Measurements from ENCODE around the gene SFMBT2.

SFMBT2 gene

DNA sequence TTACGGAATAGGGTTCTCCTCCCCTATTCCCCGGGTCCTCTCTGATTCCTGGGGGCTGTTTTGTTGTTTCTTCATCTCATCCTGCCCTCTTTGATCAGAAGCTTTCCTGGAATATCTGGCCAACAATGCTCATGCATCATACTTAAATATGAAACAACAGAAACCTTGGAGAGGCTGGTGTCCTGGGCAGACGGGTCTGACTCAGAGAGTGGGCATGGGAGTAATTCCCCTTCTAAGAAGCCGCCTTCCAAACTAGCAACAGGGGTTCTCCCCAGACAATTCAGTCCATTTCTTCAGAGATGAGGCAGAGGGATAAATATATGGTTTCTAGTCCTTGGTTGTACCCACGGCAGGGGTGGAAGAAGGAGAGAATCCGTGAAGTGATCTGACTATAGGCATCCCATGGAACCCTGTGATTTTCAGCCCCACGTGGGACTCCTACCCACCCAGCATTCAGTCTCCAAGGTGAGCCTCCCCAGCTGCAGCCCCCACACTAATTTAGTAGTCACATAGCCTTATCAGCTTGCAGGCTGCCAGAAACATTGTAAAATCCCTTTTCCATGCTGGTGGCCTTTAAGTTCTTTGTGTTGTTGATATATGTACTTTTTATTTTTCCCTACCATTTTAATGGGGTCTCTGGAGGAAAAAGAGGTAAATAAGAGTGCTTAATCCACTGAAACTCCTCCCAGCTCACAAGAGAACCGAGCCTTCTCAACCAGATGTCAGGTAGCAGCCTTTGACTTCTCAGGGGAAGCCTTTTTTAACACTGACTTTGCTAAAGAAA lies 119.2 kb downstream of the SFMBT2 start:
- Histone ChIP-seq H3K27ac (ENCODE audit: low read length) (no peak overlapping the region), H3K36me3 (ENCODE audit: control insufficient read depth in 1 of 2, insufficient read depth in 2 of 2, low read length in 2 of 2) (no peaks in the 10 kb centered on the region), H3K4me3 (ENCODE audit: low read depth in 1 of 2, low read length in 2 of 2) (no peak overlapping the region), H3K27me3 (ENCODE audit: low read depth, low read length) (no peaks in the 10 kb centered on the region), H3K9me3 (ENCODE audit: control insufficient read depth in 1 of 2, low read length in 2 of 2) (no peaks in the 10 kb centered on the region), H3K4me1 (ENCODE audit: control insufficient read depth in 1 of 2, insufficient read depth in 2 of 2, low read length in 2 of 2) (no peaks in the 10 kb centered on the region)

DNA sequence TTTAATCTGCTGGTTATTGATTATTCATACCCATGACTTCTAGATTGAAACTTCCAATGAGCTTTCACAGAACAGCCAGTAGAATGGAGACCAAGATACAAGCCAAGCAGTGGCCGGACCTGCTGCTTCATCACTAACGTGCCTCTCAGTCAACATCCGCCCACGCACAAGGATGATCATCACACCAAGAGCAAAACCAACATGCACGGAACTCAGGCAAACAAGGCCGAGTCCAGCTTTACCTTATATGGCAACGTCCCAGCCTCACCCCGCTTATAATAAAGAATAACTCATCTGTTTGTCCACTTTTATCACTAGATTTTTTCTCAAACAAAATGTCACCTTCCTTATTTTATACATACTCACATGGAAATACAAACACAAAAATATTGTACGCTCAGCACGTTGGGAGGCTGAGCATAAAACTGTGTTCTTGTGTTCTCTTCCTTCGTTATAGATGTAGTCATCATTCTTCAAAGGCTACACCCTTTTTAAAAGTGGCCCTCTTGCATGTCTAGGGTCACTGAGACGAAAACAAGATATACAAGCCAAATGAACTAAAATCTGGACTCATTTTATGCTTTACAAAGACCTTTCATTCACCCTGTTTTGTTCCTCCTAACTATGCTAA lies 122.7 kb downstream of the SFMBT2 start:
- no peak overlapping the region for H3K27ac ChIP-seq (ENCODE audit: low read length)
- no peaks in the 10 kb centered on the region for H3K36me3 ChIP-seq (ENCODE audit: control insufficient read depth in 1 of 2, insufficient read depth in 2 of 2, low read length in 2 of 2)
- H3K4me3 ChIP-seq (ENCODE audit: low read depth in 1 of 2, low read length in 2 of 2), result no peak overlapping the region
- H3K27me3 ChIP-seq (ENCODE audit: low read depth, low read length), result no peaks in the 10 kb centered on the region
- H3K4me1 ChIP-seq (ENCODE audit: control insufficient read depth in 1 of 2, insufficient read depth in 2 of 2, low read length in 2 of 2), result no peaks in the 10 kb centered on the region
- no peaks in the 10 kb centered on the region for H3K9me3 ChIP-seq (ENCODE audit: control insufficient read depth in 1 of 2, low read length in 2 of 2)

DNA sequence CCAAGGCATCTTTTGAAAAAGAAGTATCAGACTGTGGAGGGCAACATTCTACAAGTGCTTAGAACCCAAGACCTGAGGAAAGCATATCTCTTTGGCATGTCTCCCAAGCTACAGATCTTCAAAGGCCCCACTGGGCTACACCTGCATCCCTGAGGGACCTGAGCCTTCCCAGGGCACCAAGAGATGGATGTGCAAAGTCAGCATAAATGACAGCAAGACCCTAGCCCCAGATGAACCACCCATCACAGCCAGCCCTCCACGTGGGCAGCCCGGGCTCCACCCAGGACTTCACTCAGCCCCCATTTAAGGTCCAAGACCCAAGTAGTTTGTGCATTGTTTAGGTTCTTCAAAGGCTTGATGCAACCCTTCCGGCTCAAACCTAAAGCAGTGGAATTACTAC lies 123.5 kb downstream of the SFMBT2 start:
- H3K4me1 ChIP-seq (ENCODE audit: control insufficient read depth in 1 of 2, insufficient read depth in 2 of 2, low read length in 2 of 2), result no peaks in the 10 kb centered on the region
- no peaks in the 10 kb centered on the region for H3K9me3 ChIP-seq (ENCODE audit: control insufficient read depth in 1 of 2, low read length in 2 of 2)
- no peaks in the 10 kb centered on the region for H3K27me3 ChIP-seq (ENCODE audit: low read depth, low read length)
- H3K27ac ChIP-seq (ENCODE audit: low read length), result no peak overlapping the region
- H3K4me3 ChIP-seq (ENCODE audit: low read depth in 1 of 2, low read length in 2 of 2), result no peak overlapping the region
- no peaks in the 10 kb centered on the region for H3K36me3 ChIP-seq (ENCODE audit: control insufficient read depth in 1 of 2, insufficient read depth in 2 of 2, low read length in 2 of 2)

- Histone ChIP-seq H3K4me3 (ENCODE audit: low read depth in 1 of 2, low read length in 2 of 2) (no peak overlapping the region), H3K4me1 (ENCODE audit: control insufficient read depth in 1 of 2, insufficient read depth in 2 of 2, low read length in 2 of 2) (no peaks in the 10 kb centered on the region), H3K9me3 (ENCODE audit: control insufficient read depth in 1 of 2, low read length in 2 of 2) (no peaks in the 10 kb centered on the region), H3K36me3 (ENCODE audit: control insufficient read depth in 1 of 2, insufficient read depth in 2 of 2, low read length in 2 of 2) (no peaks in the 10 kb centered on the region), H3K27ac (ENCODE audit: low read length) (no peak overlapping the region), H3K27me3 (ENCODE audit: low read depth, low read length) (no peaks in the 10 kb centered on the region)
Measured at GRCh38 chr10:7285522-7286322, 125.1 kb downstream of the SFMBT2 start.

- Histone ChIP-seq H3K9me3 (ENCODE audit: control insufficient read depth in 1 of 2, low read length in 2 of 2) (no peaks in the 10 kb centered on the region), H3K27me3 (ENCODE audit: low read depth, low read length) (no peaks in the 10 kb centered on the region), H3K4me1 (ENCODE audit: control insufficient read depth in 1 of 2, insufficient read depth in 2 of 2, low read length in 2 of 2) (no peaks in the 10 kb centered on the region), H3K36me3 (ENCODE audit: control insufficient read depth in 1 of 2, insufficient read depth in 2 of 2, low read length in 2 of 2) (no peaks in the 10 kb centered on the region), H3K27ac (ENCODE audit: low read length) (no peak overlapping the region), H3K4me3 (ENCODE audit: low read depth in 1 of 2, low read length in 2 of 2) (no peak overlapping the region)
Measured at GRCh38 chr10:7283246-7283645, 127.6 kb downstream of the SFMBT2 start.

- Histone ChIP-seq H3K27me3 (ENCODE audit: low read depth, low read length) (no peaks in the 10 kb centered on the region), H3K27ac (ENCODE audit: low read length) (no peak overlapping the region), H3K4me1 (ENCODE audit: control insufficient read depth in 1 of 2, insufficient read depth in 2 of 2, low read length in 2 of 2) (no peaks in the 10 kb centered on the region), H3K36me3 (ENCODE audit: control insufficient read depth in 1 of 2, insufficient read depth in 2 of 2, low read length in 2 of 2) (no peaks in the 10 kb centered on the region), H3K4me3 (ENCODE audit: low read depth in 1 of 2, low read length in 2 of 2) (no peak overlapping the region), H3K9me3 (ENCODE audit: control insufficient read depth in 1 of 2, low read length in 2 of 2) (no peaks in the 10 kb centered on the region)
Measured at GRCh38 chr10:7282457-7282856, 128.4 kb downstream of the SFMBT2 start.

GRCh38 chr10:7281429-7281828 lies 129.4 kb downstream of the SFMBT2 start:
- Histone ChIP-seq H3K9me3 (ENCODE audit: control insufficient read depth in 1 of 2, low read length in 2 of 2) (no peaks in the 10 kb centered on the region), H3K27me3 (ENCODE audit: low read depth, low read length) (no peaks in the 10 kb centered on the region), H3K36me3 (ENCODE audit: control insufficient read depth in 1 of 2, insufficient read depth in 2 of 2, low read length in 2 of 2) (no peaks in the 10 kb centered on the region)

GRCh38 chr10:7279303-7279702 lies 131.5 kb downstream of the SFMBT2 start:
- Histone ChIP-seq H3K4me3 (ENCODE audit: low read depth in 1 of 2, low read length in 2 of 2) (no peak overlapping the region), H3K9me3 (ENCODE audit: control insufficient read depth in 1 of 2, low read length in 2 of 2) (no peaks in the 10 kb centered on the region), H3K27me3 (ENCODE audit: low read depth, low read length) (no peaks in the 10 kb centered on the region), H3K36me3 (ENCODE audit: control insufficient read depth in 1 of 2, insufficient read depth in 2 of 2, low read length in 2 of 2) (no peaks in the 10 kb centered on the region), H3K4me1 (ENCODE audit: control insufficient read depth in 1 of 2, insufficient read depth in 2 of 2, low read length in 2 of 2) (no peaks in the 10 kb centered on the region), H3K27ac (ENCODE audit: low read length) (no peak overlapping the region)

More at GRCh38 chr10:7281429-7281828, 129.4 kb downstream of the SFMBT2 start:
- no peak overlapping the region for H3K27ac ChIP-seq (ENCODE audit: low read length)
- H3K4me1 ChIP-seq (ENCODE audit: control insufficient read depth in 1 of 2, insufficient read depth in 2 of 2, low read length in 2 of 2), result no peaks in the 10 kb centered on the region
- H3K4me3 ChIP-seq (ENCODE audit: low read depth in 1 of 2, low read length in 2 of 2), result no peak overlapping the region

DNA sequence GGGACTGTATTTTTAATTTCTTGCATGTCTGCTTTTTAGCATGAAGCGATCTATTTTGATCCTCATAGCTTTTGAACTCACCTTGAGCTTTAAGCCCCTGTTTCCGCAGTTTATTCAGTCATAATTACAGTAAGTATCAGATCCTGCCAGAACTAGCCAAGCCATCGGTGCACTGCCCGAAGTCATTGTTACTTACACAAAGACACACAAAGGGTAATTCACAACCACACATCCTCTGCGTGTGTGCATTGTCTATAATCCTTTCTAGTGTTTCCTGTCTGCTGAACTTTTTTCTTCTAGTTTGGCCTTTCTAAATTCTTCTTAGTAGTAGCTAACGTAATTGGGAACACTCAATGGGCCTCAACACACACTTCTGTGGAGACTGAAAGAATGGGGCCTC lies 133.0 kb downstream of the SFMBT2 start:
- H3K27ac ChIP-seq (ENCODE audit: low read length), result no peak overlapping the region
- no peaks in the 10 kb centered on the region for H3K36me3 ChIP-seq (ENCODE audit: control insufficient read depth in 1 of 2, insufficient read depth in 2 of 2, low read length in 2 of 2)
- no peaks in the 10 kb centered on the region for H3K9me3 ChIP-seq (ENCODE audit: control insufficient read depth in 1 of 2, low read length in 2 of 2)
- H3K4me3 ChIP-seq (ENCODE audit: low read depth in 1 of 2, low read length in 2 of 2), result no peak overlapping the region
- H3K4me1 ChIP-seq (ENCODE audit: control insufficient read depth in 1 of 2, insufficient read depth in 2 of 2, low read length in 2 of 2), result no peaks in the 10 kb centered on the region
- H3K27me3 ChIP-seq (ENCODE audit: low read depth, low read length), result no peaks in the 10 kb centered on the region

DNA sequence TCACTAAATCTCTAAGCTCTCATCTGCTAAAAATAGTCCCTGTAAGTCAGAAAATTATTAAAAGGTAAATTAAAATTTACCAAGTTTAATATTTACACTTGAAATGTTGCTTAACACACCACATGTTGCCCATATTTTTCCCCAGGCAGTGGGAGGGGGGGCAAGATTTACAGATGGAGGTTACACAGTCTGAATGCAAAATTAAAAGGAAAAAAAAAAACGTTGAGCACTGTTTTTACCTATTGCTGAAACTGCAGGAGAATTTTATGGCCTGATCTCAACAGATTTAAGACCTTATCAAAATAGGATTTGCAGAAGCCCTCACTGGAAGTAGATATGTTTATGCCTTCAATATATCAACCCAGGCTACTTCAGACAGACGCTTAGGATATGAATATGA lies 133.4 kb downstream of the SFMBT2 start:
- H3K27me3 ChIP-seq (ENCODE audit: low read depth, low read length), result no peaks in the 10 kb centered on the region
- H3K36me3 ChIP-seq (ENCODE audit: control insufficient read depth in 1 of 2, insufficient read depth in 2 of 2, low read length in 2 of 2), result no peaks in the 10 kb centered on the region
- no peak overlapping the region for H3K27ac ChIP-seq (ENCODE audit: low read length)
- no peaks in the 10 kb centered on the region for H3K9me3 ChIP-seq (ENCODE audit: control insufficient read depth in 1 of 2, low read length in 2 of 2)
- H3K4me3 ChIP-seq (ENCODE audit: low read depth in 1 of 2, low read length in 2 of 2), result no peak overlapping the region
- H3K4me1 ChIP-seq (ENCODE audit: control insufficient read depth in 1 of 2, insufficient read depth in 2 of 2, low read length in 2 of 2), result no peaks in the 10 kb centered on the region

DNA sequence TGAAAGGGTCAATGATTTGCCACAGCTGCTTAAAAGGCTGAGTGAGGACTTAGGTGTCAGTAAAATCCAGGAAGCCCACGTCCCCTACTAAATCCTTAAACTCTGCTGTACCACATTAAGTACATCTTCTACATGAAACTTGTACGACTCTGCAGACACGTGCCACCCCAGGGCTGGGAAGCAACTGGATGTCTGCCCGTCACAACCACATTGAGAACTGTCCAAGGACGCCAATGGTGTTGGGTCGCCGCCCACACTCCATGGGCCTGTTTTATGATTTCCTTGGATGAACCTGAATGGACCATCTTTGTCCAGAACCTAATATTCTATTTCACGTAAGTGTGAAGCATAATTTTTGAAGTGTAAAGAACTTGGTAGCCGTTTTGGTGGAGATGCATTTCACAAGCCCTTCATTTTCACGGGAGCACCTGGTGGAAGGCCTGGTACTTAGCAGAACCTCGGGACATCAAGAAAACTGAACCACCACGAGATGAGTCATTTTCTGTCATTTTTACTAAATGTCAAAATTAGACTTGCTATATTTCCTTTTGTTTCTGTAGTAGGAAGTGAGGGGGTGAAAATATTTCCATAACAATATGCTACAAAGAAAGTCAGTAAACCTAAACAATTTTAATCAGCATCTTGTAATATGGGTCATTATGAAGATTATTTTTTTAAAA lies 134.9 kb downstream of the SFMBT2 start:
- Histone ChIP-seq H3K27me3 (ENCODE audit: low read depth, low read length) (no peaks in the 10 kb centered on the region), H3K4me3 (ENCODE audit: low read depth in 1 of 2, low read length in 2 of 2) (no peak overlapping the region), H3K36me3 (ENCODE audit: control insufficient read depth in 1 of 2, insufficient read depth in 2 of 2, low read length in 2 of 2) (no peaks in the 10 kb centered on the region), H3K4me1 (ENCODE audit: control insufficient read depth in 1 of 2, insufficient read depth in 2 of 2, low read length in 2 of 2) (no peaks in the 10 kb centered on the region), H3K9me3 (ENCODE audit: control insufficient read depth in 1 of 2, low read length in 2 of 2) (no peaks in the 10 kb centered on the region), H3K27ac (ENCODE audit: low read length) (no peak overlapping the region)

Measured in muscle layer of duodenum (tissue), 2 donors.